Activated CD8-positive, alpha-beta T cell treated with anti-CD3 and anti-CD28 coated beads, Interleukin-2, amount 10 ng/mL, durations not matched to agents 7 days and 5 days (primary cell): Measurements from ENCODE around the gene PGA3. TPM values are rescaled to one million over a fixed set of nuclear protein-coding genes. Genes with fewer than 3 reads are reported as not detected.
"Not testable (repeated sequence)": the region's sequence is repeated elsewhere in the genome, so short reads cannot be mapped to it uniquely, and the experiment has no call there.

Experiments used
- ATAC-seq: fragments of 150-1000 bp; cut with Tn5 transposase; one replicate; pipeline ENCODE4 v1.10.0; 2021; ENCODE audit warnings: moderate library complexity
- CTCF ChIA-PET: fragments of 350-600 bp; sonication (Branson Sonifier 250); formaldehyde crosslinking; loops from one replicate; lab custom pipeline; 2021; ENCODE audit warnings: antibody characterized with exemption; lab: Charles Lee
- POLR2A ChIA-PET: fragments of 350-600 bp; sonication (Branson Sonifier 250); formaldehyde crosslinking; loops from one replicate; lab custom pipeline; 2021; ENCODE audit warnings: antibody characterized with exemption; lab: Charles Lee
- DNase-seq: peaks from one replicate; pipeline ENCODE4 v3.0.0-alpha.2; 2020
- H3K27ac Mint-ChIP-seq: one replicate; pipeline ENCODE4 v1.8.0; 2021; ENCODE audit warnings: mild to moderate bottlenecking, mixed read lengths
- H3K27me3 Mint-ChIP-seq: one replicate; pipeline ENCODE4 v1.8.0; 2021; ENCODE audit warnings: low read depth, mixed read lengths
- H3K36me3 Mint-ChIP-seq: one replicate; pipeline ENCODE4 v1.8.0; 2021; ENCODE audit warnings: low read depth, mixed read lengths
- H3K4me1 Mint-ChIP-seq: one replicate; pipeline ENCODE4 v1.8.0; 2021; ENCODE audit warnings: low read depth, mixed read lengths
- H3K4me3 Mint-ChIP-seq: one replicate; pipeline ENCODE4 v1.8.0; 2021; ENCODE audit warnings: mild to moderate bottlenecking, mixed read lengths
- H3K9me3 Mint-ChIP-seq: one replicate; pipeline ENCODE4 v1.8.0; 2022; ENCODE audit warnings: mixed read lengths; ENCODE audit not compliant: insufficient read depth
- total RNA-seq, 2 experiments: library from RNA; stranded (reverse); gene quantifications; one replicate each; pipeline ENCODE4 v1.2.3, GENCODE V29; 2021

PGA3 gene
- total RNA-seq, 2 experiments from 2014 or later = not detected

DNA sequence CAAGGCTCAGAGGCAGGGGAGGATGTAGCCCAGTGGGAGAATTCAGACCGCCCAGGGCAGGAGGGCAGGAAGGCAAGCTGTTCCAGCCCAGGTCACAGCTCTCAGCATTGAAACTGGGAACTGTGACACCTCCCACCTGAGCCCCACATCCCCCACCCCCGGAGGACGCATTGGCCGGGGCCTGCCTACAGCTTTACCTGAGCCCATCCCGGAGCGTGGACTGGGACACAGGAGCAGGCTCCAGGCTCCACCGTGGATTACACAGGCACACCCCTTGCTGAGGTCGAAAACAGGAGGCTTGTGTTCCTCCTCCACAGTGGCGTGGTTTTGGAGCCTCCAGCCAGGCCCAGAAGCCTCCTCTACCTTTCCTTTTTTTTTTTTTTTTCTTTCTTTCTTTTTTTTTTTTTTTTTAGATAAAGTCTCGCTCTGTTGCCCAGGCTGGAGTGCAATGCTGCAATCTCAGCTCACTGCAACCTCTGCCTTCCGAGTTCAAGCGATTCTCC is 9.1 kb upstream of the PGA3 start:
- ChIA-PET CTCF (no interaction called here), POLR2A (no interaction called here)
- DNase-seq (no peak), ATAC-seq (no peak)
- Mint-ChIP-seq H3K36me3 (no peaks in the 10 kb centered on the region), H3K4me3 (no peak overlapping the region), H3K9me3 (no peaks in the 10 kb centered on the region), H3K4me1 (no peaks in the 10 kb centered on the region), H3K27ac (no peak overlapping the region), H3K27me3 (peaks cover 2% of the 10 kb centered on the region)

DNA sequence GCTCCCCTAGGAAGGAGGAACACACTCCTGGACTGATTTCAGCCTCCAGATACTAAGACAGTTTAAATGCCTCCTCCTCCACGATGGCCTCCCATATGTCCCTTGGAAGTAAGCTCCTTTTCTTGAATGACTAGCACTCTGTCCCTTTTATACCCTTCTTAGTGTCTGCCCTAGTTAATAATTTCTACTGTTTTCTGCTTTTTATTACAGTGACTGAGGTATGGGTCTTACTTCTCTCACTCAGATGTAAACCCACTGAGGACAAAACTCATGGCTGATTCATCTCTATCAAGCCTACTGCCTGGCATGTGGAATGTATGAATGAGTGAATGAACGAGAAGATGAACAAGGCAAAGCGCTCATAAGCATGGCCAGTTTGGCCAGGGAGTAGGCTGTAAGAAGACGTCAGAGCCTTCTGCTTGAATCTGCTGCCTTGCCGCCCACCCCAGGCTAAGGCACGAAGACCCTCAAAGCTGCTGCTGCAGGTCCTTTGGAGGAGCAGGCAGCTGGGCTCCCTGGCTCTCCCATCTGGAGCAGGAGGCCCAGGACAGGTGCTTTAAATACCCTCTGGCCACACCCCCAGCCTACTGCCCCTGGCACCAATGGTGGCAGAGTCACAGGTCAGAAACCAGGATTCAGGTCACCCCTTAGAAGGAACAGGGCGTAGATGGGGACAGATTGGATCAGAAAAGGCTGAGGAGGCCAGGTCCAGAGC is 8.2 kb upstream of the PGA3 start:
- no peaks in the 10 kb centered on the region for H3K9me3 Mint-ChIP-seq
- DNase-seq = no peak
- H3K4me3 Mint-ChIP-seq = no peak overlapping the region
- no peak overlapping the region for H3K27ac Mint-ChIP-seq
- H3K4me1 Mint-ChIP-seq = no peaks in the 10 kb centered on the region
- POLR2A ChIA-PET = no interaction called here
- peaks cover 2% of the 10 kb centered on the region for H3K27me3 Mint-ChIP-seq
- ATAC-seq = no peak
- no peaks in the 10 kb centered on the region for H3K36me3 Mint-ChIP-seq
- CTCF ChIA-PET = interaction anchor here (1.0 kb wide), 1 partner anchor 7 kb away, joined by 3 read pairs; no protein-coding TSS in a partner anchor

DNA sequence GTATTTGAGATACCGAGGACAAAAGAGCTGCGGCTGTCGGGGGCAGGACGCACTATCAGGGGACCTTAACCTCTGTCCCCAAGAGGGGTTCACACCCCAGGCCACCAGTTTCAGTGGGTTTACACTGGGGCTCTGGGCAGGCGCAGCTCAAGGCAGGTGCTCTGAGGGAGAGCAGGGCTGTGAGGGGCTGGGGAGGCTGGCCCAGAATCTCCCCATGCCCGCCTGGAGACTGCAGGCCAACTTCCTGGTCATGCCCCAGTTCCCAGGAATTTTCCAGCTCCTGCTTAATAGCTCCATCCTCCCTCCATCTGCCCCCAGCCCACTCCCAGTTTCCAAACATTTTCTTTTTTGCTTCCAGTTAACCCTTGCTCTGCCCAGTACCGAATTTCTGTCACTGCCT is 7.6 kb upstream of the PGA3 start:
- DNase-seq (no peak), ATAC-seq (no peak)
- ChIA-PET CTCF (interaction anchor here (1.0 kb wide), 1 partner anchor 8 kb away, joined by 3 read pairs; no protein-coding TSS in a partner anchor), POLR2A (no interaction called here)
- Mint-ChIP-seq H3K4me1 (no peaks in the 10 kb centered on the region), H3K36me3 (no peaks in the 10 kb centered on the region), H3K4me3 (no peak overlapping the region), H3K27me3 (no peaks in the 10 kb centered on the region), H3K27ac (no peak overlapping the region), H3K9me3 (no peaks in the 10 kb centered on the region)

DNA sequence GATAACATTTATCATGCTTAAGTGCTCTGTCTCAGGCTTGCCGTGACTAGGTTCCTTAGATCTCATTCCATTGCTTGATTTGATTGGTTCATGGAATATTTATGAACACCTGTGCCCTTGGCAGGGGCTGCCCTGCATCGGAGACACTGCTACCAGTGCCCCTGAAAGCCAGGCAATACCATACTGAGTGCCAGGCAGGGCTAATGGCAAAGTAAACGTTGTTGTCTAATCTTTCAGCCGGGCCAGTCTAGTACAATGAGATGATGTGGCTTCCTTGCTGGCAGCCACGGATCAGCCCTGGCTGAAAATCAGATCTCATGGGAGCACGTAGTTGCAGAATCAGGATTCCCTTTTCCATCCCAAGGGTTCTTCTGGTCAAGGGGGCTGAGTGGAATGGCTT is 5.0 kb upstream of the PGA3 start:
- Mint-ChIP-seq H3K27me3 (peaks cover 6% of the 10 kb centered on the region), H3K4me3 (no peak overlapping the region), H3K27ac (no peak overlapping the region), H3K4me1 (no peaks in the 10 kb centered on the region), H3K9me3 (no peaks in the 10 kb centered on the region), H3K36me3 (no peaks in the 10 kb centered on the region)
- no peak for ATAC-seq
- POLR2A ChIA-PET = no interaction called here
- CTCF ChIA-PET = no interaction called here
- DNase-seq = no peak

DNA sequence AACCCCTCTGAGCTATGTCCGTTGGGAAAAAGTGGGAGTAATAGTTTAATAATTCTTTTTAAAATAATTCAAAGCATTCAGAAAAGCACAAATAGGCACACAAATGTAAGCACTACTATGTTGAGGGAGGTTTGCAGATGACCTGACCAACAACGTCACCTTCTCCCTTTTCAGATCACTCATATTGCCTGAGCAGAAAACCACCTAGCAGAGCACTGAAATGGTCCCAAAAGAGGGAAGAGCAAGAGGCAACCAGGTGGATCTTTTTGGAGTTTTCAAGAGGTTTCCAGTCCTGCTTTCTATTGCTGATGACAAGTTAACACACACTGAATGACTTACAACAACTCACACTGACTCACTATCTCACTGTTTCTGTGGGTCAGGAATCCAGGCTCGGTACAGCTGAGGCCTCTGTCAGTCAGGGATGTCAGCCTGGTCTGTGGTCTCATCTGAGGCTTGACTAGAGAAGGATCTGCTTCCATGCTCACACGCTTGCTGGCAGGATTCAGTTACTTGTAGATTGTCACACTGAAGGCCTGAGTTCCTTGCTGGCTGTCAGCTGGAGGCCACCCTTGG is 4.3 kb upstream of the PGA3 start:
- ChIA-PET POLR2A (no interaction called here), CTCF (no interaction called here)
- no peaks in the 10 kb centered on the region for H3K9me3 Mint-ChIP-seq
- no peaks in the 10 kb centered on the region for H3K4me1 Mint-ChIP-seq
- no peak overlapping the region for H3K4me3 Mint-ChIP-seq
- DNase-seq (no peak), ATAC-seq (no peak)
- H3K36me3 Mint-ChIP-seq = no peaks in the 10 kb centered on the region
- peaks cover 6% of the 10 kb centered on the region for H3K27me3 Mint-ChIP-seq
- no peak overlapping the region for H3K27ac Mint-ChIP-seq

DNA sequence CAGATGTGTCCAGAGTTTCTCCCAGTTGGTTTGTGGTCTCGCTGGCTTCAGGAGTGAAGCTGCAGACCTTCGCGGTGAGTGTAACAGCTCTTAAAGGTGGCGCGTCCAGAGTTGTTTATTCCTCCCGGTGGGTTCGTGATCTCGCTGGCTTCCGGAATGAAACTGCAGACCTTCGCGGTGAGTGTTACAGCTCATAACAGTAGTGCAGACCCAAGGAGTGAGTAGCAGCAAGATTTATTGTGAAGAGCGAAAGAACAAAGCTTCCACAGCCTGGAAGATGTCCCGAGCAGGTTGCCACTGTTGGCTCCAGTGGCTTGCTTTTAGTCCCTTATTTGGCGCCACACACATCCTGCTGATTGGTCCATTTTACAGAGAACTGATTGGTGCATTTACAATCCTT is 1.8 kb upstream of the PGA3 start:
- Mint-ChIP-seq H3K36me3 (no peaks in the 10 kb centered on the region), H3K27me3 (peaks cover 9% of the 10 kb centered on the region), H3K4me3 (no peak overlapping the region), H3K27ac (no peak overlapping the region), H3K4me1 (no peaks in the 10 kb centered on the region), H3K9me3 (no peaks in the 10 kb centered on the region)
- ChIA-PET CTCF (interaction anchor here (1.0 kb wide), 1 partner anchor 14 kb away, joined by 4 read pairs; no protein-coding TSS in a partner anchor), POLR2A (interaction anchor here (0.8 kb wide), 1 partner anchor 31 kb away, joined by 3 read pairs; no protein-coding TSS in a partner anchor)
- ATAC-seq (no peak), DNase-seq (no peak)

DNA sequence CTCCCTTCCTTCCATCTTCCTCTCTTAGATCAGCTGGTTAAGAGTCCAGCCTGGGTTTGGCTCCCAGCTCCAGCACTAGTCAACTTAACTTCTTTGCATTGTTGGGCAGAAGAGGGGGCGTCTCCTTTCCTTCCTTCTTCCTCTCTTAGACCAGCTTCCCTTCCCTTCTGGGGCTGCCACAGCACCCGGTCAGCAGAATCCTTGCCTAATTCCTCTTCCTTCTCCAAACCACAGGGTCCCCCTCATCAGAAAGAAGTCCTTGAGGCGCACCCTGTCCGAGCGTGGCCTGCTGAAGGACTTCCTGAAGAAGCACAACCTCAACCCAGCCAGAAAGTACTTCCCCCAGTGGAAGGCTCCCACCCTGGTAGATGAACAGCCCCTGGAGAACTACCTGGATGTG is 558 bp downstream of the PGA3 start:
- POLR2A ChIA-PET, H3K36me3 Mint-ChIP-seq, H3K4me3 Mint-ChIP-seq, H3K9me3 Mint-ChIP-seq, H3K4me1 Mint-ChIP-seq, DNase-seq, H3K27ac Mint-ChIP-seq, ATAC-seq, CTCF ChIA-PET, H3K27me3 Mint-ChIP-seq: not testable (repeated sequence)

DNA sequence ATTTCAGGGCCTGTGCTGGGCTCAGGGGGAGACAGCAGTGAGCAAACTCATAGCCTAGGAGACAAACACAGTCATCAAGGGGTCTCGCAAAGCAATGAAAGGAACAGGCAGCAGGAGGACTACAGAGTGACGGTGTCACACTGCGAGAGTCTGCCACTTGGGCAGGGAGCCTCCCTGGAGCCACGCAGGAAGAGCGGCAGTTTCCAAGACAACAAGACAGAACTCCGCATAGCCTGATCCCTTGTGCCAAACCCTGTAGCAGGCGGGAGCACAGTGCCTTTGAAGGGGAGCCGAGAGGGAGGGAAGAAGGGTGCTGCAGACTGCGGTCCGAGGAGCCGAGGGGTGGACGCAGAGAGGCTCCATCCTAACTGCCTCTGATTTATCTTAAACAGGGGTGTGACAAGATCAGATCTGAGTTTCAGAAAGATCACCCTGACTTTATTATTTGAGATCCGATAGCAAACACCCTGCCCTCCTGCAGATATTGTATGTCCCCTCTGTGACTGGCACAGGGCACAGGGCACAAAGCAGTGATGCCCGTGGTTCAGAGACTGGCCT is 1.3 kb downstream of the PGA3 start:
- H3K36me3 Mint-ChIP-seq, CTCF ChIA-PET, POLR2A ChIA-PET, H3K4me1 Mint-ChIP-seq, H3K27ac Mint-ChIP-seq, ATAC-seq, DNase-seq, H3K4me3 Mint-ChIP-seq, H3K27me3 Mint-ChIP-seq, H3K9me3 Mint-ChIP-seq: not testable (repeated sequence)

DNA sequence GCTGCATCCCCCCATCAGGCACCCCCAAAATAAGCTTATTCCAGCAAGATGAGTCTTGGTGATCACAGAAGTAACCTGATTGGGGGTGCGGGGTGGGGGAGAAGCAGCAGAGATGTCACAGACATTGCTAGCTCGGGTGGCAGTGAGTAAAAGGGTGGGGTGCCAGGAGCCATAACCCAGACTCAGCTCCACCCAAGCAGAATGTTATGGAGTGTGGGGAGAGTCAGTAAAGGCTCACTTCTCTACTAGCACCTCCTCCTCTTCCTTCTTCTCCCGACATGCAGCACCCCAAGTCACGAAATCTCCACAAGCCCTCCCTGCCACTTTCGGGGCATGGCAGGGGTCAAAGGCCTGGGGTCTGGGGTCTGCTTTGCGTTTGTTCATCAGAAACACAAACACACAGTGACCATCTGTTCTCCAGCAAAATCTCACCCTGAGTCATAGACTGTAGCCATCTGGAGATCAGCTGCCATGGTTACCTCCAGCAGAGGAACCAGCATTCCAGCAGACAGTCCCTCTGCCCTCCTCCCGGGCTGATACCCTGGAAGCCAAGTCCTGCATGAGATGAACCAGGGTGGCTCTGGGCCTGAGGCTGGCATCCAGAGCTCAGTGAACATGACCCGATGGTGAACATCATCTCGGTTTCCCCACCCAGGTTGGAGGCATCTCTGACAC is 4.5 kb downstream of the PGA3 start:
- H3K27ac Mint-ChIP-seq, H3K27me3 Mint-ChIP-seq, DNase-seq, ATAC-seq, H3K4me3 Mint-ChIP-seq, H3K36me3 Mint-ChIP-seq, CTCF ChIA-PET, POLR2A ChIA-PET, H3K4me1 Mint-ChIP-seq, H3K9me3 Mint-ChIP-seq: not testable (repeated sequence)

DNA sequence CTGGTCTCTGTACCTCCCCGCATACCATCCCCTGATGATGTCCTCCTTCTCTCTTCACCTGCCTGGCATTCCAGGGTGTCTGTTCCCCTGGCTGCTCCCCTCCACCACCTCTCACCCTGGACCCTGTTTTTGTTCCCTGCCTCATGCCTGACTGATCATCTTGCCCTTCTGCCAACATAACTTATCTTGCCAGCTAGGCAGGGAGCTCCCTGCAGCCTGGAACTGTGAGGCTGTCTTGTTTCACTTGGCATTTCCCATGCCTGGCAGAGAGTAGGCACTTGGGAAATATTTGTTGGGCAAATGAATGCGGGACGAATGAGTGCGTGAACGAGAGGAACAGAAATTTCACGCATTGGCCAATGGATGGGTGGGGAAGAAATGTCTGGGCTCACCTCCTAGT is 7.3 kb downstream of the PGA3 start:
- H3K27ac Mint-ChIP-seq, H3K27me3 Mint-ChIP-seq, H3K4me1 Mint-ChIP-seq, DNase-seq, H3K9me3 Mint-ChIP-seq, H3K36me3 Mint-ChIP-seq, ATAC-seq, H3K4me3 Mint-ChIP-seq, CTCF ChIA-PET, POLR2A ChIA-PET: not testable (repeated sequence)

DNA sequence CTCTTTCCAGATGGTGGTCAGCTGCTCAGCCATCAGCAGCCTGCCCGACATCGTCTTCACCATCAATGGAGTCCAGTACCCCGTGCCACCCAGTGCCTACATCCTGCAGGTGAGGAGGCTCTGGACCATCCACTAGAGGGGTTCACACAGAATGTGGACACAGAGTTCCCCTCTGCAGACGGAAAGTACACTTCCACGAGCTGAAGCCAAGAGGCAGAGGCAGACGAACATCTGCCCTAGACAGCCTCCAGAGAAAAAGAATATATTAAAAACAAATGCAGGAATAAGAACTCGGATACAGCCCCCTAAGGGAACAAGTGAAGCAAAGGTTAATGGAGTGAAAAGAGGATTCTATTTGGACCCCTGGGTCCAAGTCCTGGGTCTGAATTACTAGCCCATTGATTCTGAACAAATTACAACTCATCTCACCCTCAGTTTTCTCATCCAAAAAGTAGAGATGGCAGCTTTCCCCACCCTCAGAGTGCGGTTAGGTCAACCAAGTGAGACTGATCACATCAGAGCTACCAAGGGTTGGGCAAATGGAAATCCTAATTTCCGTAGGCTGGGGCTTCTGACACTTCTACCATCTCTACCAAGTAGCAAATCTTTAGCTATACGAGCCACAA is 8.1 kb downstream of the PGA3 start:
- H3K27ac Mint-ChIP-seq, H3K9me3 Mint-ChIP-seq, H3K4me3 Mint-ChIP-seq, H3K27me3 Mint-ChIP-seq, POLR2A ChIA-PET, H3K4me1 Mint-ChIP-seq, CTCF ChIA-PET, H3K36me3 Mint-ChIP-seq, ATAC-seq, DNase-seq: not testable (repeated sequence)
